ENCODE measurements around the gene FNDC11.
A peak's percentile ranks its signal among the peaks of the same experiment; 100 is the strongest.
"Not testable (repeated sequence)": the region's sequence is repeated elsewhere in the genome, so short reads cannot be mapped to it uniquely, and the experiment has no call there.

FNDC11 gene

GRCh38 chr20:63551068-63551467 lies 2.9 kb upstream of the FNDC11 start:
- Histone ChIP-seq H3K9ac (ENCODE audit: low read depth, low read length) (no peak overlapping the region), H3K4me1 (ENCODE audit: control insufficient read depth, insufficient read depth, low read length) (peaks cover 7% of the 10 kb centered on the region), H3K4me2 (ENCODE audit: low read length) (no peak overlapping the region), H3K4me3 (ENCODE audit: low read length) (no peak overlapping the region), H3K9me3 (replicated peaks; ENCODE audit: low read length) (no peaks in the 10 kb centered on the region), H3K36me3 (ENCODE audit: insufficient read depth, low read length) (no peaks in the 10 kb centered on the region), H3K27me3 (ENCODE audit: control insufficient read depth, insufficient read depth, low read length) (peaks cover 42% of the 10 kb centered on the region)

- Histone ChIP-seq H3K9me3 (replicated peaks; ENCODE audit: low read length) (no peaks in the 10 kb centered on the region), H3K4me3 (ENCODE audit: low read length) (no peak overlapping the region), H3K36me3 (ENCODE audit: insufficient read depth, low read length) (no peaks in the 10 kb centered on the region), H3K4me2 (ENCODE audit: low read length) (no peak overlapping the region), H3K27me3 (ENCODE audit: control insufficient read depth, insufficient read depth, low read length) (peaks cover 28% of the 10 kb centered on the region), H3K9ac (ENCODE audit: low read depth, low read length) (no peak overlapping the region), H3K4me1 (ENCODE audit: control insufficient read depth, insufficient read depth, low read length) (peaks cover 7% of the 10 kb centered on the region)
These were observed 1.3 kb upstream of the FNDC11 start for GRCh38 chr20:63552481-63553249.

- no peaks in the 10 kb centered on the region for H3K36me3 ChIP-seq (ENCODE audit: insufficient read depth, low read length)
- H3K27me3 ChIP-seq (ENCODE audit: control insufficient read depth, insufficient read depth, low read length): peaks cover 20% of the 10 kb centered on the region
- H3K4me3 ChIP-seq (ENCODE audit: low read length): peak overlapping the region; percentile 69
- peaks cover 3% of the 10 kb centered on the region for H3K4me1 ChIP-seq (ENCODE audit: control insufficient read depth, insufficient read depth, low read length)
- peak overlapping the region; percentile 54 for H3K9ac ChIP-seq (ENCODE audit: low read depth, low read length)
- H3K9me3 ChIP-seq (replicated peaks; ENCODE audit: low read length): no peaks in the 10 kb centered on the region
- peak overlapping the region; percentile 90 for H3K4me2 ChIP-seq (ENCODE audit: low read length)
These were observed 567 bp upstream of the FNDC11 start for GRCh38 chr20:63553251-63553932.

- no peak overlapping the region for H3K4me3 ChIP-seq (ENCODE audit: low read length)
- no peaks in the 10 kb centered on the region for H3K9me3 ChIP-seq (replicated peaks; ENCODE audit: low read length)
- H3K36me3 ChIP-seq (ENCODE audit: insufficient read depth, low read length): no peaks in the 10 kb centered on the region
- peaks cover 3% of the 10 kb centered on the region for H3K4me1 ChIP-seq (ENCODE audit: control insufficient read depth, insufficient read depth, low read length)
- H3K27me3 ChIP-seq (ENCODE audit: control insufficient read depth, insufficient read depth, low read length): peaks cover 13% of the 10 kb centered on the region
- no peak overlapping the region for H3K9ac ChIP-seq (ENCODE audit: low read depth, low read length)
- peak overlapping the region; percentile 90 for H3K4me2 ChIP-seq (ENCODE audit: low read length)
These were observed 661 bp downstream of the FNDC11 start for GRCh38 chr20:63554361-63555278.

GRCh38 chr20:63555661-63556381 lies 1.9 kb downstream of the FNDC11 start:
- Histone ChIP-seq H3K4me1 (ENCODE audit: control insufficient read depth, insufficient read depth, low read length) (peaks cover 3% of the 10 kb centered on the region), H3K27me3 (ENCODE audit: control insufficient read depth, insufficient read depth, low read length) (peaks cover 7% of the 10 kb centered on the region), H3K4me2 (ENCODE audit: low read length) (no peak overlapping the region), H3K4me3 (ENCODE audit: low read length) (no peak overlapping the region), H3K9me3 (replicated peaks; ENCODE audit: low read length) (no peaks in the 10 kb centered on the region), H3K9ac (ENCODE audit: low read depth, low read length) (no peak overlapping the region), H3K36me3 (ENCODE audit: insufficient read depth, low read length) (peaks cover 5% of the 10 kb centered on the region)

- Histone ChIP-seq H3K4me2 (ENCODE audit: low read length) (no peak overlapping the region), H3K4me3 (ENCODE audit: low read length) (no peak overlapping the region), H3K9ac (ENCODE audit: low read depth, low read length) (no peak overlapping the region), H3K9me3 (replicated peaks; ENCODE audit: low read length) (no peaks in the 10 kb centered on the region), H3K4me1 (ENCODE audit: control insufficient read depth, insufficient read depth, low read length) (peaks cover 3% of the 10 kb centered on the region), H3K36me3 (ENCODE audit: insufficient read depth, low read length) (peaks cover 5% of the 10 kb centered on the region), H3K27me3 (ENCODE audit: control insufficient read depth, insufficient read depth, low read length) (peaks cover 3% of the 10 kb centered on the region)
These were observed 3.0 kb downstream of the FNDC11 start for GRCh38 chr20:63556873-63557478.

GRCh38 chr20:63557481-63557891 lies 3.5 kb downstream of the FNDC11 start:
- Histone ChIP-seq H3K9ac (ENCODE audit: low read depth, low read length) (no peak overlapping the region), H3K9me3 (replicated peaks; ENCODE audit: low read length) (no peaks in the 10 kb centered on the region), H3K4me2 (ENCODE audit: low read length) (no peak overlapping the region), H3K27me3 (ENCODE audit: control insufficient read depth, insufficient read depth, low read length) (peaks cover 3% of the 10 kb centered on the region), H3K4me3 (ENCODE audit: low read length) (no peak overlapping the region), H3K36me3 (ENCODE audit: insufficient read depth, low read length) (peaks cover 5% of the 10 kb centered on the region), H3K4me1 (ENCODE audit: control insufficient read depth, insufficient read depth, low read length) (peaks cover 3% of the 10 kb centered on the region)

- Histone ChIP-seq H3K9ac (ENCODE audit: low read depth, low read length) (no peak overlapping the region), H3K36me3 (ENCODE audit: insufficient read depth, low read length) (peaks cover 5% of the 10 kb centered on the region), H3K4me3 (ENCODE audit: low read length) (no peak overlapping the region), H3K4me1 (ENCODE audit: control insufficient read depth, insufficient read depth, low read length) (no peaks in the 10 kb centered on the region), H3K27me3 (ENCODE audit: control insufficient read depth, insufficient read depth, low read length) (no peaks in the 10 kb centered on the region), H3K4me2 (ENCODE audit: low read length) (no peak overlapping the region), H3K9me3 (replicated peaks; ENCODE audit: low read length) (no peaks in the 10 kb centered on the region)
These were observed 5.0 kb downstream of the FNDC11 start for GRCh38 chr20:63558804-63559484.

- not testable (repeated sequence) for H3K9ac ChIP-seq (ENCODE audit: low read depth, low read length); H3K4me2 ChIP-seq (ENCODE audit: low read length); H3K27me3 ChIP-seq (ENCODE audit: control insufficient read depth, insufficient read depth, low read length); H3K4me1 ChIP-seq (ENCODE audit: control insufficient read depth, insufficient read depth, low read length); H3K9me3 ChIP-seq (replicated peaks; ENCODE audit: low read length); H3K36me3 ChIP-seq (ENCODE audit: insufficient read depth, low read length); H3K4me3 ChIP-seq (ENCODE audit: low read length)
These were observed 5.8 kb downstream of the FNDC11 start for GRCh38 chr20:63559485-63560332.
